Measurements from ENCODE around the gene COL20A1. TPM values are rescaled to one million over a fixed set of nuclear protein-coding genes. Genes with fewer than 3 reads are reported as not detected.
A peak's percentile ranks its signal among the peaks of the same experiment; 100 is the strongest.

COL20A1 gene
- total and polyA plus RNA-seq, 8 donors: 0.53 to 2.4 TPM; not detected in 6

GRCh38 chr20:63261795-63262528 is 31.0 kb upstream of the COL20A1 start:
- intact Hi-C loops (cut with DNase I; ENCODE audit: low total_unique reads): no loop called here
- TF ChIP-seq POLR2AphosphoS5 (IDR thresholded peaks at IDR 0.05) (no peak), POLR2A (IDR thresholded peaks at IDR 0.05) (no peak), EP300 (IDR thresholded peaks at IDR 0.05) (no peak)
- TF ChIP-seq, protein P1, sequence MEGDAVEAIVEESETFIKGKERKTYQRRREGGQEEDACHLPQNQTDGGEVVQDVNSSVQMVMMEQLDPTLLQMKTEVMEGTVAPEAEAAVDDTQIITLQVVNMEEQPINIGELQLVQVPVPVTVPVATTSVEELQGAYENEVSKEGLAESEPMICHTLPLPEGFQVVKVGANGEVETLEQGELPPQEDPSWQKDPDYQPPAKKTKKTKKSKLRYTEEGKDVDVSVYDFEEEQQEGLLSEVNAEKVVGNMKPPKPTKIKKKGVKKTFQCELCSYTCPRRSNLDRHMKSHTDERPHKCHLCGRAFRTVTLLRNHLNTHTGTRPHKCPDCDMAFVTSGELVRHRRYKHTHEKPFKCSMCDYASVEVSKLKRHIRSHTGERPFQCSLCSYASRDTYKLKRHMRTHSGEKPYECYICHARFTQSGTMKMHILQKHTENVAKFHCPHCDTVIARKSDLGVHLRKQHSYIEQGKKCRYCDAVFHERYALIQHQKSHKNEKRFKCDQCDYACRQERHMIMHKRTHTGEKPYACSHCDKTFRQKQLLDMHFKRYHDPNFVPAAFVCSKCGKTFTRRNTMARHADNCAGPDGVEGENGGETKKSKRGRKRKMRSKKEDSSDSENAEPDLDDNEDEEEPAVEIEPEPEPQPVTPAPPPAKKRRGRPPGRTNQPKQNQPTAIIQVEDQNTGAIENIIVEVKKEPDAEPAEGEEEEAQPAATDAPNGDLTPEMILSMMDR (IDR thresholded peaks at IDR 0.05): no peak
- Histone ChIP-seq H3K27me3 (peaks cover 0 to 94% (median 41%) of the 10 kb centered on the region in 3 donors), H3K4me3 (no peak overlapping the region), H3K9me3 (no peaks in the 10 kb centered on the region), H3K27ac (no peak overlapping the region), H3K36me3 (no peaks in the 10 kb centered on the region), H3K4me1 (no peaks in the 10 kb centered on the region)
- no peak for DNase-seq
- 39 to 59% (median 54%) methylated on average over 23 to 30 of the region's 30 CpGs for WGBS, 5 donors

- peaks cover 0 to 100% (median 45%) of the 10 kb centered on the region in 3 donors for H3K27me3 ChIP-seq
These were observed 30.1 kb upstream of the COL20A1 start for GRCh38 chr20:63262836-63263235.

DNA sequence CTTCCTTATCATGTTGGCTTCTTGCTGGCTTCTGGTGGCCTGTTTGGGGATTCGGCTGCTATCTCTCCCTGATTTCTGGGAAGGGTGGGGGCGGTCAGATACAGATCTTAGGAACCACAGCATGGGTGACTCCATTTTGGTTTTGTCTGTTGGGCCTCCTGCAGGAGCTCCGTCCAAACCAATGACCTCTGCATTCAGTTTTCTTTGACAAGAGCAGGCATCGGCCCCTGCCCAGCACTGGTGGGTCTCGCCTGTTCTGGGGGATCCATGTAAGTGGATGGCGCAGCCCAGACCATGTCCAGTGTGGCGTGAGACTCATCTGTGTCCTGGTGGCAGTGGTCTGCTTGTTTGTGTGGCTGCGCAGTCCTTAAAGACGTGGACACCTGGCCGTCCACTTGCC is 29.0 kb upstream of the COL20A1 start:
- Histone ChIP-seq H3K27ac (no peak overlapping the region), H3K27me3 (peaks cover 0 to 98% (median 44%) of the 10 kb centered on the region in 3 donors), H3K9me3 (no peaks in the 10 kb centered on the region), H3K36me3 (no peaks in the 10 kb centered on the region), H3K4me3 (no peak overlapping the region), H3K4me1 (no peaks in the 10 kb centered on the region)
- 67 to 91% (median 82%) methylated on average over 5 to 10 of the region's 10 CpGs for WGBS, 5 donors
- intact Hi-C loops (cut with DNase I; ENCODE audit: low total_unique reads): no loop called here
- DNase-seq: no peak
- no peak for TF ChIP-seq POLR2A (IDR thresholded peaks at IDR 0.05)
- no peak for TF ChIP-seq EP300 (IDR thresholded peaks at IDR 0.05)
- no peak for TF ChIP-seq POLR2AphosphoS5 (IDR thresholded peaks at IDR 0.05)
- TF ChIP-seq, protein P1 (IDR thresholded peaks at IDR 0.05): no peak

More at GRCh38 chr20:63262836-63263235, 30.1 kb upstream of the COL20A1 start:
- no peak overlapping the region for H3K4me3 ChIP-seq
- no peaks in the 10 kb centered on the region for H3K36me3 ChIP-seq
- DNase-seq: no peak
- intact Hi-C loops (cut with DNase I; ENCODE audit: low total_unique reads): no loop called here
- no peaks in the 10 kb centered on the region for H3K4me1 ChIP-seq
- no peaks in the 10 kb centered on the region for H3K9me3 ChIP-seq
- H3K27ac ChIP-seq: no peak overlapping the region
- TF ChIP-seq, protein P1 (IDR thresholded peaks at IDR 0.05): no peak
- no peak for TF ChIP-seq POLR2AphosphoS5 (IDR thresholded peaks at IDR 0.05)
- no peak for TF ChIP-seq EP300 (IDR thresholded peaks at IDR 0.05)
- no peak for TF ChIP-seq POLR2A (IDR thresholded peaks at IDR 0.05)
- WGBS, 5 donors: 78 to 95% (median 85%) methylated on average over 9 of the region's 9 CpGs

GRCh38 chr20:63264519-63264918 is 28.5 kb upstream of the COL20A1 start:
- peaks cover 0 to 93% (median 39%) of the 10 kb centered on the region in 3 donors for H3K27me3 ChIP-seq
- DNase-seq: peak in 1 of 2 donors; percentile 41
- TF ChIP-seq POLR2A (IDR thresholded peaks at IDR 0.05): no peak
- no peak for TF ChIP-seq POLR2AphosphoS5 (IDR thresholded peaks at IDR 0.05)
- TF ChIP-seq EP300 (IDR thresholded peaks at IDR 0.05): no peak
- TF ChIP-seq, protein P1 (IDR thresholded peaks at IDR 0.05): no peak

More at GRCh38 chr20:63264519-63264918, 28.5 kb upstream of the COL20A1 start:
- 34 to 52% (median 43%) methylated on average over 9 to 14 of the region's 14 CpGs for WGBS, 5 donors
- no peak overlapping the region for H3K4me3 ChIP-seq
- H3K36me3 ChIP-seq: no peaks in the 10 kb centered on the region
- no peak overlapping the region for H3K27ac ChIP-seq
- H3K4me1 ChIP-seq: no peaks in the 10 kb centered on the region
- no peaks in the 10 kb centered on the region for H3K9me3 ChIP-seq
- intact Hi-C loops (cut with DNase I; ENCODE audit: low total_unique reads): no loop called here

Measured in stomach (tissue), 9 donors.